HFF-Myc (cell line): ENCODE measurements around the gene PCYT2.

Experiments
- DNase-seq: peaks from one replicate; pipeline ENCODE4 v3.0.0-alpha.2; 2011; ENCODE audit warnings: low read depth; ENCODE audit errors: extremely low read depth
- H3K4me3 ChIP-seq: replicated peaks from 2 replicates; pipeline ENCODE4 v1.5.1; 2011; ENCODE audit warnings: low read depth, mild to moderate bottlenecking, control low read depth, low read length
- CTCF ChIP-seq: IDR thresholded peaks from 2 replicates; pipeline ENCODE4 v1.5.1; 2012; ENCODE audit warnings: mild to moderate bottlenecking, low read depth, low read length, control low read depth; ENCODE audit errors: missing control alignments

The PCYT2 gene

GRCh38 chr17:81863123-81863675, 48.0 kb downstream of the PCYT2 start:
- H3K4me3 ChIP-seq = no peak overlapping the region
- no peak for DNase-seq
- TF ChIP-seq CTCF = no peak

GRCh38 chr17:81860756-81861568, 50.2 kb downstream of the PCYT2 start:
- peak; percentile 100 for DNase-seq
- H3K4me3 ChIP-seq = peak overlapping the region; percentile 94
- no peak for TF ChIP-seq CTCF

GRCh38 chr17:81859906-81860755, 51.1 kb downstream of the PCYT2 start, which contains the start of gene P4HB:
P4HB (minus strand) TSS chr17:81860535; CDS start chr17:81860471, 64 bp downstream.
- no peak for TF ChIP-seq CTCF
- H3K4me3 ChIP-seq = peak within 1 kb of the TSS; percentile 94
- no peak for DNase-seq

GRCh38 chr17:81858967-81859905, 52.0 kb downstream of the PCYT2 start:
- DNase-seq = no peak
- peak overlapping the region; percentile 92 for H3K4me3 ChIP-seq
- TF ChIP-seq CTCF = no peak

- DNase-seq = no peak
- H3K4me3 ChIP-seq = peak overlapping the region; percentile 92
- no peak for TF ChIP-seq CTCF
These were observed 52.8 kb downstream of the PCYT2 start for GRCh38 chr17:81858170-81858966.
